ENCODE measurements around the gene FBXL22. TPM values are rescaled to one million over a fixed set of nuclear protein-coding genes. Genes with fewer than 3 reads are reported as not detected.
"Not testable (repeated sequence)": the region's sequence is repeated elsewhere in the genome, so short reads cannot be mapped to it uniquely, and the experiment has no call there.

The FBXL22 gene
- total RNA-seq, 2 donors from 2014 or later, result 0.29 to 0.90 TPM

GRCh38 chr15:63615935-63616334, 18.7 kb downstream of the FBXL22 start:
- Mint-ChIP-seq H3K4me1 (no peaks in the 10 kb centered on the region), H3K36me3 (ENCODE audit: low read depth) (peaks cover 28% of the 10 kb centered on the region), H3K27me3 (ENCODE audit: insufficient read depth) (no peaks in the 10 kb centered on the region), H3K4me3 (no peak overlapping the region), H3K9me3 (peaks cover 7% of the 10 kb centered on the region), H3K27ac (no peak overlapping the region)
- Histone ChIP-seq H3K4me1 (ENCODE audit: control insufficient read depth, insufficient read depth, low read length) (no peaks in the 10 kb centered on the region), H3K27ac (ENCODE audit: low read depth, low read length) (no peak overlapping the region), H3K27me3 (ENCODE audit: control insufficient read depth, insufficient read depth, low read length, poor library complexity, severe bottlenecking) (no peaks in the 10 kb centered on the region), H3K4me3 (ENCODE audit: low read length) (no peak overlapping the region), H3K36me3 (ENCODE audit: control insufficient read depth, insufficient read depth, low read length) (peaks cover 18% of the 10 kb centered on the region), H3K9me3 (ENCODE audit: control insufficient read depth, low read length) (no peaks in the 10 kb centered on the region), H3K9ac (ENCODE audit: extremely low read depth, low read length, poor library complexity, severe bottlenecking) (no peak overlapping the region)
- peak; percentile 9 for DNase-seq
- TF ChIP-seq CTCF (conservative IDR thresholded peaks at IDR 0.05), result no peak
- 90 to 100% methylated on average over 2 to 3 of the region's 3 CpGs for WGBS, 2 experiments (ENCODE audit: insufficient coverage in 1 of 2, insufficient read length in 1 of 2)

GRCh38 chr15:63617147-63617546, 20.0 kb downstream of the FBXL22 start:
- H3K4me3 Mint-ChIP-seq; H3K27me3 ChIP-seq (ENCODE audit: control insufficient read depth, insufficient read depth, low read length, poor library complexity, severe bottlenecking); H3K9me3 Mint-ChIP-seq; H3K9ac ChIP-seq (ENCODE audit: extremely low read depth, low read length, poor library complexity, severe bottlenecking); H3K27me3 Mint-ChIP-seq (ENCODE audit: insufficient read depth); H3K27ac ChIP-seq (ENCODE audit: low read depth, low read length); DNase-seq; H3K4me3 ChIP-seq (ENCODE audit: low read length); H3K27ac Mint-ChIP-seq; H3K9me3 ChIP-seq (ENCODE audit: control insufficient read depth, low read length); H3K4me1 ChIP-seq (ENCODE audit: control insufficient read depth, insufficient read depth, low read length); H3K4me1 Mint-ChIP-seq: not testable (repeated sequence)
- WGBS, 2 experiments (ENCODE audit: insufficient coverage in 1 of 2, insufficient read length in 1 of 2), result 97 to 100% methylated on average over 2 to 3 of the region's 4 CpGs
- H3K36me3 ChIP-seq (ENCODE audit: control insufficient read depth, insufficient read depth, low read length), result peaks cover 18% of the 10 kb centered on the region
- H3K36me3 Mint-ChIP-seq (ENCODE audit: low read depth), result peaks cover 36% of the 10 kb centered on the region

GRCh38 chr15:63617627-63618026, 20.4 kb downstream of the FBXL22 start:
- H3K36me3 Mint-ChIP-seq (ENCODE audit: low read depth), result peaks cover 39% of the 10 kb centered on the region
- not testable (repeated sequence) for H3K4me3 ChIP-seq (ENCODE audit: low read length); DNase-seq; H3K27ac ChIP-seq (ENCODE audit: low read depth, low read length); H3K9me3 Mint-ChIP-seq; H3K4me1 ChIP-seq (ENCODE audit: control insufficient read depth, insufficient read depth, low read length); H3K4me1 Mint-ChIP-seq; H3K9ac ChIP-seq (ENCODE audit: extremely low read depth, low read length, poor library complexity, severe bottlenecking); H3K4me3 Mint-ChIP-seq; H3K27ac Mint-ChIP-seq; H3K27me3 Mint-ChIP-seq (ENCODE audit: insufficient read depth); H3K27me3 ChIP-seq (ENCODE audit: control insufficient read depth, insufficient read depth, low read length, poor library complexity, severe bottlenecking); H3K9me3 ChIP-seq (ENCODE audit: control insufficient read depth, low read length)
- WGBS, 2 experiments (ENCODE audit: insufficient coverage in 1 of 2, insufficient read length in 1 of 2), result no CpG with 5 or more reads among the region's 3 CpGs
- H3K36me3 ChIP-seq (ENCODE audit: control insufficient read depth, insufficient read depth, low read length), result peaks cover 23% of the 10 kb centered on the region

GRCh38 chr15:63620760-63621159, 23.6 kb downstream of the FBXL22 start:
- not testable (repeated sequence) for H3K9ac ChIP-seq (ENCODE audit: extremely low read depth, low read length, poor library complexity, severe bottlenecking); H3K27ac ChIP-seq (ENCODE audit: low read depth, low read length); H3K27ac Mint-ChIP-seq; DNase-seq; H3K4me1 ChIP-seq (ENCODE audit: control insufficient read depth, insufficient read depth, low read length); H3K27me3 ChIP-seq (ENCODE audit: control insufficient read depth, insufficient read depth, low read length, poor library complexity, severe bottlenecking); H3K4me3 Mint-ChIP-seq; H3K4me1 Mint-ChIP-seq; H3K4me3 ChIP-seq (ENCODE audit: low read length); H3K9me3 Mint-ChIP-seq; H3K9me3 ChIP-seq (ENCODE audit: control insufficient read depth, low read length); H3K27me3 Mint-ChIP-seq (ENCODE audit: insufficient read depth)
- no CpG with 5 or more reads among the region's 2 CpGs for WGBS, 2 experiments (ENCODE audit: insufficient coverage in 1 of 2, insufficient read length in 1 of 2)
- peaks cover 37% of the 10 kb centered on the region for H3K36me3 ChIP-seq (ENCODE audit: control insufficient read depth, insufficient read depth, low read length)
- H3K36me3 Mint-ChIP-seq (ENCODE audit: low read depth), result peaks cover 43% of the 10 kb centered on the region

Measured in endodermal cell (in vitro differentiated cells).